RCC 7860 (cell line): ENCODE results near the gene ELMO1.
A peak's percentile ranks its signal among the peaks of the same experiment; 100 is the strongest.
"Not testable (repeated sequence)": the region's sequence is repeated elsewhere in the genome, so short reads cannot be mapped to it uniquely, and the experiment has no call there.

Experiments used
- DNase-seq: peaks from one replicate; pipeline ENCODE4 v3.0.0-alpha.2; 2015; ENCODE audit warnings: low spot score
- FAIRE-seq: peaks from 2 replicates; lab custom pipeline; 2012; peaks lifted over from hg19 to GRCh38; lab: Jason Lieb, UNC

ELMO1 gene

GRCh38 chr7:37000511-37000910 is 448.2 kb downstream of the ELMO1 start:
- DNase-seq = no peak

GRCh38 chr7:36999626-37000485 is 448.8 kb downstream of the ELMO1 start:
- DNase-seq (no peak), FAIRE-seq (no peak)

More at GRCh38 chr7:37000511-37000910, 448.2 kb downstream of the ELMO1 start:
- no peak for FAIRE-seq

DNA sequence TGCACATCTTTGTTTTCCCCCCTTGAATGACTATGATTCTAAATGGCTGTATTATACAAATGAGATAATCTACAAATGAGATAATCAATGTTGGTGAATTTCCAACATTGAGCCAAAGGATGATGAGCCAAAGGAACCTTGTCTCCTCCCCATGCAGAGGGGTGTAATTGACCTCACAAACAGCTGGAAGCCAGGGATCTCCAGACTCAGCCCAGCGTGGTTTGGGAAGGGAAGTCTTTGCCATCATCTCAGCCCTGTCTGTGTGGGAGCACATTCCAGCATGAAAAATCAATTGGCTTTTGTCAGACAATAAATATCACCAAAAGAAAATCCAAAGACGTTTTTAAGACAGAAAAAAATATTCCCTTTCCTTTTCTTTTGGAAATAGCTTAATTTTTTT is 452.9 kb downstream of the ELMO1 start:
- no peak for DNase-seq
- no peak for FAIRE-seq

- FAIRE-seq (no peak), DNase-seq (no peak)
These were observed 454.1 kb downstream of the ELMO1 start for GRCh38 chr7:36994456-36995112.

- DNase-seq = peak; percentile 40
- no peak for FAIRE-seq
These were observed 461.5 kb downstream of the ELMO1 start for GRCh38 chr7:36986948-36987724.

DNA sequence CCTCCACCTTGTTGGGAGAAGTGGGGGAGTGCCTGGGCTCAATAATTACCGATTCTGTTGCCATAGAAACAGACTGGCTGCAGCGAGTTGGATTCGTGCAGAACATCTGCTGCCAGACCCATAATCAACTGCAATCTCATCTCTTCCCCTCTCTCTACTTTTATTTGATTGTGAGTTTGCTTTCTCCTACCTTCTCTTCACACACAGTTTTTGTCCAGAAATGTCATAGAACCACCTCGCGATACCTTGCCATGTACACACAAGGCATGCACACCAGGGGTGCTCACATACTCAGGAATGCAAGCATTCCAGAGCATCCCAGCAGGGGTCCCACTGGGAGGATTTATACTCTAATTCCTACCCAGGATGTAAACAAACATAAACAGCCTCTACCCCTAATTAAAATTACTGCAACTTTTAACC is 462.1 kb downstream of the ELMO1 start:
- DNase-seq = no peak
- FAIRE-seq = no peak

GRCh38 chr7:36985866-36986400 is 462.7 kb downstream of the ELMO1 start:
- DNase-seq = no peak

DNA sequence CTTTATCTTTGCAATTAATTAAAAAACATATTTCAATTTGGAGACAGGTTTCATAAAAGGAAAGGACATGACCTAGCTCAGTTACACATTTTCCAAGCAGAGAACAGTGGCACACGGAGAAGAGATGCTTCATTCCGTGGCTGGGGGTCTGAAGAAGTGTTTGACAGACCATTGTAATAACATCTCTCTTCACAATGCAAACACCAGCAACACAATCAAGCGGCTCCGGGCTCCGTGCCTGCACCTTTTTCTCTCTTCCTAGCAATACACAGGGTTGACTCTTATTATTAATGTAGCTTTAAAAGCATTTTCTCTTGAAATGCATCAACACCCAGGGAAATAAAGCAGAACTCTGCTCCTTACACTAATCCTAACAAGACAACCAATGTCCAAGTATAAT is 463.3 kb downstream of the ELMO1 start:
- FAIRE-seq (no peak), DNase-seq (no peak)

More at GRCh38 chr7:36985866-36986400, 462.7 kb downstream of the ELMO1 start:
- FAIRE-seq = no peak

GRCh38 chr7:36984710-36985312 is 463.9 kb downstream of the ELMO1 start:
- DNase-seq (no peak), FAIRE-seq (no peak)

- FAIRE-seq = no peak
- DNase-seq = no peak
These were observed 464.6 kb downstream of the ELMO1 start for GRCh38 chr7:36984041-36984521.

GRCh38 chr7:36982766-36983165 is 465.9 kb downstream of the ELMO1 start:
- DNase-seq (no peak), FAIRE-seq (no peak)

GRCh38 chr7:36979810-36980248 is 468.8 kb downstream of the ELMO1 start:
- FAIRE-seq = no peak

GRCh38 chr7:36978461-36978860 is 470.2 kb downstream of the ELMO1 start:
- no peak for DNase-seq
- no peak for FAIRE-seq

More at GRCh38 chr7:36979810-36980248, 468.8 kb downstream of the ELMO1 start:
- DNase-seq = no peak

GRCh38 chr7:36977878-36978277 is 470.8 kb downstream of the ELMO1 start:
- no peak for DNase-seq
- no peak for FAIRE-seq

GRCh38 chr7:36973534-36973933 is 475.1 kb downstream of the ELMO1 start:
- not testable (repeated sequence) for FAIRE-seq, DNase-seq

- DNase-seq (no peak), FAIRE-seq (no peak)
These were observed 476.5 kb downstream of the ELMO1 start for GRCh38 chr7:36972140-36972518.

GRCh38 chr7:36971515-36972139 is 477.0 kb downstream of the ELMO1 start:
- no peak for FAIRE-seq
- no peak for DNase-seq

GRCh38 chr7:36970551-36971514 is 477.8 kb downstream of the ELMO1 start:
- no peak for DNase-seq
- FAIRE-seq = no peak

DNA sequence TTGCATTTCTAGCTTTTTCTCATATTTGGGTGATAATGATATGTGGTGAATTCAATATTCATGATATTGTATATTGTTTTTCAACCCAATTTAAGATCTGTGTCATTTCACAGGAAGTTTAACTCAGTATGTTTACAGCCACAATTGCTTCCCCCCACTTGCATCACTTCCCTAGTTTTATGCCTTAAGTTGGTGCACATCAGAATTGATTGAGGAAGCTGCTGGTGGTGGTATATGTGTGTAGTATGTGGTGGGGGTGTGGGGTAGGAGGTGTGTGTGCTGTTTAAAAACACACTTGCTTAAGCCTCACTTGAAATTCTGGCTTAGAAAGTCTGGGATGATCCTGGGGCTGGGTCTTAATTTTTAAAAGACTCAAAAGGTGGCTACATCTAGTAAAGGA is 479.3 kb downstream of the ELMO1 start:
- FAIRE-seq (no peak), DNase-seq (no peak)
